Measurements from ENCODE around the gene TBC1D24.

The TBC1D24 gene

GRCh38 chr16:2500430-2500917 lies 25.5 kb downstream of the TBC1D24 start:
- DNase-seq: no peak

DNA sequence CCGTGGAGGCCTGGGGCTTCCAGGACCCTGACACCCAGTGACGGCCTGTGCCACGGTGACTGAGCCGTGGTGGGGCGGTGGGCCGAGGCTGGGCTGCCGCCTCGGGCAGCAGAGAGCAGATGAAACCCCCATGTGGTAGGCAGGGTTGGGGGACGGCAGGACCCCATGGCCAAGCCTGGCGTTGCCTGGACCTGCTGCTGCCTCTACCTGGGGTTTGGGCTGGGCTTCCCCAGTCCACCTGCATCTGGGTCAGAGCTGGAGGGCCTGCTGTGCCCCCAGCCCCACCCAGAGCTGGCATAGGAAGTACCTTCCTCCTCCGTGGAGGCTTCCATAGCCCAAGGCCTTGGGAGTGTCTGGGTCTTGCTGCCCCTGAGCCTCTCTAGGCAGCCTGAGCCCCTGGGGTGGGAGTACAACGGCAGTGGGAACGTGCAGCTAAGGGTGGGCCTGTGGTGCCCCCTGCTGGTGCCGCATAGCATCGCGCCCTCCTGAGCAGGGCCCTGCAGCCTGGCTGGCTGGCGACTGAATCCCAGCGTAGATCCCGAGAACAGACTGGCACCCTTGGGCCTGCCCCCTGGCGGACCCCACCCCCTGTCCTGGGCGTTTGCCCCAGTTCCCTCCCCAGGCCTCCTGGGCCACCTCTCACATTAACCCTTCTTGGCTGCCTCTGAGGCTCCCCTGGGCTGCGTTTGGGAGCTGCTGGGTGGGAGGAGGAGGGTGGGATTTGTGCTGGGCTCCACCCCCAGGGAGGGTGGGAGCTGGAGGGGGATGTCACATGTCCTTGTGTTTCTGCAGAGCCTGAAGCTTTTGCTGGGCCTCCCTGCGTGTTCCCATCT lies 26.2 kb downstream of the TBC1D24 start:
- peak; percentile 43 for DNase-seq

DNA sequence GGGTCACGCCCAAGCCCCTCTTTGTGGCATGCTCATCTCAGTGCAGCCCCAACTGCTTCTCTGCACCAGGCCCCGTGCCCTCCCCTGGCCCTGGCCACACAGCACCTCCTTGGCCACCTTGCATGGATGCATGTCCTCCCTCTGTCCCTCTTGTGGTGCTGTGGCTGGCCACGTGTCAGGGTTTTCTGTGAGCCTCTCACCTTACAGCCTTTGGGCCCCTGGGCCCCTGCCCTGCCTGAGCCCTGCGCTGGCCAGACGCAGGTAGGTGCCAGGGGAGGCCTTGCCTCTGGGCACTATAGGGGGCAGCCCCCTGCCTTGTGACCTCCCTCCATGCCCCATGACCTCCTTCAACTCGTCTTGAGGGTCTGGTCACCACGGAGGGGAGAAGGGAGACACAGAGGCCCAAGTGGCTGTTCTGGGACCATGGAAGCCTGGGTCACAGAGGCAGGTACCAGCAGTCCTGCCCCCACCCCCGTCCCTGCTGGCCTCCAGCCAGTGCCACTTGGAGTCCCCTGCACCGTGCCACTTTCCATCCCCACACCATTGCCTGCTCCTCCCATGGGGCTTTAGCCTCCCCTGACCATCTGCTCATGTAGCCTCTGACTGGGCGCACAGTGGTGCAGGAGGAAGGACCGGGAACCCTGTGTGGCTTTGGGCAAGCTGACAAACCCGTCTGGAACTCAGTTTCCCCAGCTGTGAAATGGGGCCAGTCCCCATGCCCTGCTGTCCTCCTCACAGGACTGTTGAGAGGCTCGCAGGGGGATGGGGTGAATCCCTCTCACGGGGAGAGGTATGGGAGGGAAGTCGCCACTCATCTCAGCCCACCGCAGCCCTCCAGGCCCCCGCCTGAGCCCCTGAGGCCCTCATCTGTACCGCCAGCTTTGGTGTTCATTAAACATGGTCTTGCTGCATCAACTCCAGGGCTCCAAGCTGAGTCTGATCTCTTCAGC lies 27.3 kb downstream of the TBC1D24 start:
- DNase-seq: no peak

DNA sequence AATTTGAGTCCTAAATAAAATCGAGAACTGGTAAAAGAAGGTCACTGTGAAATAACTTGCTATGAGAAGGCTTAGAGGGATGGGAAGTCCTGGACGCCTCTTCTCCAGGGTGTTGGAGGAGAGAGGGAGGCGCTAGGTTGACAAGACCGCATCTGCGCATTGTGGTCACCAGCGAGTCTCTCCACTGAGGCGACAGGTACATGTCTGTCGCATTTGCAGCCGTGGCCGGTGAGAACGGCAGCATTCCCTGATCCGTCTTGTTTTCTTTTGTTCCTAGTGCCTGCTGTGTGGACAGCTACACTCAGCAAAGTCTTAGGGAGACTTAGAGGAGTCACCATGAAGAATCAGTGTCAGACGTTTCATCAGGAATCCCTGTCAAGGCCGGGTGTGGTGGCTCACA lies 30.8 kb downstream of the TBC1D24 start:
- no peak for DNase-seq

DNA sequence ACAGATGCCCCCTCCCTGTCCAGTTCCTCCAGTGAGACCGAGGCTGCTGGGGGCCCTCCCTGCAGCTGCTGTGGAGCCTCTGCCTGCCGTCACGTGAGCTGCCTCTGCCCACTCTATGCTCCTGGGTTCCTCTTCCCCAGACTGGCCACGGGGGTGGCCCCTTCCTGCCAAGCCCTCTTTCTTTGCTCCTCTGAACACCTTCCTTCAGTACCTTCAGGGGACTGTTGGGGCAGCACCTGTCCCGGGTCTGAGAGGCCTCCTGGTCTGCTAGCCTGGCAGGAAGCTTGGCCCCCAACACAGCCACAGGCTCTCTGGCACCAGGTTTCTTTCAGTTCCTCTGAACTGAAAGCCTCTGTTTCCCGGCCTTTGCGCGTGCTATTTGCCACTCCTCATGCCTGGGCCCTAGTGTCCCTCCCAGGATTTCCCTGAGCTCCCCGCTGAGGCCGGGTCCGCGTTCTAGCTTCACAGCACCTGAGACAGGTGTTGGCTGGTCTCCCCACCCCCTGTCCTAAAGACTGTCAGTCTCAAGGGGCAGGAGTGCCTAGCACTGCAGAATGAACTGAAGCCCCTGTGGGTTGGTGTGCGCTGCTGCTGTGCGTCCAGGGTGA lies 32.2 kb downstream of the TBC1D24 start:
- no peak for DNase-seq

GRCh38 chr16:2507665-2508064 lies 32.7 kb downstream of the TBC1D24 start:
- no peak for DNase-seq

- DNase-seq: no peak
Observed at GRCh38 chr16:2508722-2509400, 33.9 kb downstream of the TBC1D24 start.

DNA sequence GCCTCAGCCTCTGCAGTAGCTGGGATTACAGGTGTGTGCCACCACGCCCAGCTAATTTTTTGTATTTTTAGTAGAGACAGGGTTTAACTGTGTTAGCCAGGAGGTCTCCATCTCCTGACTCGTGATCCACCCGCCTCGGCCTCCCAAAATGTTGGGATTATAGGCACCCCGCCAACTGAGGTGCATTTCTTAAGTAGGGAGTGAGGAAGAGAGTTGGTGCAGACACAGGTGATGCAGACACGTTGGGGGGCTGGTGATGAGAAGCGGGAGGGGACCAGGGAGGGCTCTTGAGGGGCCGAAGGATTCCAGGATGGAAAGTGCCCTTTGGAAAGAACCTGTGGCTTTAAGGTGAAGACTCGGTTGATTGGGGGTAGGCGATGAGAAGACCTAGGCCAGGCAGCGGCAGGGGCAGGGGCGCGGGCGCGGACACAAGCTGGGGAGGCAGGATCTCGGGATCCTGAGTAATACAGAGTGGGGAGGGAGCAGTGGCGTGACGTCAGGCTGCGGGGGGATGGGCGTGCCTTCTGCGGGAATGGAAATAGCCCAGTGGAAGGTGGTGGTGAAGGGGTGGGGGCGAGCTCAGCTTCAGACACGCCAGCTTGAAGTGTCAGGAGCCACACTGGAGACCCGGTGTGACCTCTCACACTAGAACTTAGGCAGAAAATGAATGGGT lies 36.3 kb downstream of the TBC1D24 start:
- DNase-seq: no peak

GRCh38 chr16:2511996-2512734 lies 37.2 kb downstream of the TBC1D24 start:
- no peak for DNase-seq

DNA sequence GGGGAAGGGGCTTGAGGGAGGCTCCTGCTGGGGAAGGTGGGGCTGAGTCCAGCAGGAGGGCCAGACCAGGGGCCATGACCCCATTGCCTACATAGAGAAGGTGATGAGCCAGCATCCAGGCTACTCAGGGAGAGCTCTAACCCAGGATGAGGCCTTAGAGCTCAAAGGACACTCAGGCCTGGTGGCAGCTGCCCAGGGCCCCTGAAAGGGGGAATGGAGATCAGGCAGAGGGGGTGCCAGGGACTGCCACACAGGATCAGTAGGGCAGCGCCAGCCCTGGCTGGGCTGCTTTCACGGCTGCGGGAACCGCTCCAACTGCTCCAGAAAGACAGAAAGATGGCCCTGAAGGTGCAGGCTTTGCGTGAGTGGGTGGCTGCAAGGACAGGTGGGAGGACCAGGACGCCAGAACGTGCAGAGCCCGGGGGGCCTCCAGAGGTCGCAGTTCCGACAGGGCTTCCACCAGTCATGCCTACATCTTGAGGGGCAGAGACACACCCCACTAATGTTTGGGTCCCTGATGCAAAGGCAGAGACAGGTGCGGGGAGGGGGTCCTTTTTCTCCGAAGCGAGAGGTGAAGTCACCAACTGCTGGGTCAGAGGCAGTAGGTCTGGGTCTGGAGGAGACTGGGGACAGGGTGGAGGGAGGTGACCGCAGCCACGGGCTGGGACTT lies 37.9 kb downstream of the TBC1D24 start:
- no peak for DNase-seq

- peak; percentile 92 for DNase-seq
Observed at GRCh38 chr16:2513405-2514332, 38.7 kb downstream of the TBC1D24 start, which contains the start of gene ATP6V0C. TSS of gene ATP6V0C (plus strand) at chr16:2513952. CDS start at chr16:2514104, 152 bp downstream.

DNA sequence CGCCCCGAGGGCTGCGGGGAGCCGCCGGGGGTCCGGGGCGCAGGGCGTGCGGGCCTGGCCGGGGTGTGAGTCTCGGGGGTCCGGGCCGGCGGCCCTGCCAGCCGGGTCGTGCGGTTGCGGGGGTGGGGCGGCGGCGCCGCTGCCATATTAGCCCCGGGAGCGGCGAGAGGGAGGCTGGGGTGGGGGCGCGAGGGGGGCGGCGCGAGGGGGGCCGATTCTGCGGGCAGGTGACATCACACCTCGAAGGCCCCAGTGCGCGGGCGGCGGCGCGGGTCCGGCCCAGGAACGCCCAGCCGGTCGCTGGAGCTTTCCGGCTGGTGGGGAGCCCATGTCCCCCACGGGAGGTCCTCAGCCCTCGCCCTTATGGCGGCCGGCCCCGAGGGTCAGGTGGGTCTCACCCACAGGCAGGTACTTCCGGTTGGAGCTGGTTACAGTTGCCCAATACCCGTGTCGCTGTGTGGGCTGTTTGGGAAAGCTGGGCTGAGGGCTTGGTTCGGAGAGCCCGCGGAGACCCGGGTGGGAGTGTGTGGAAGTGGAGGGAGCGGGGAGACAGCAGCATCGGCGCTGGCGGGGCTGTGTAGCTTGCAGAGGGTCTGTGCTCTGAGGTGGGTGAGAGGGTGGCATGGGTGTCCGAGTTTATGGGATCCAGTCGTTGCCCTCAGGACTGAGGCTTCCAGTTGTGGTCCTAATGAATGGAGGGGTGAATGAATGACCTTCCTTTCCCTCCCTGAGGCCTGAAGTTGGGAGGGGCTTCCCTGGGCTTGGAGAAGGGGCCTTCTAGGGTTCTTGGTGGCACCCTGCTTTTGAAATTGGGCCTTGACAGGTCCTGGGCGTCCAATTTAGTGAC lies 39.6 kb downstream of the TBC1D24 start:
- DNase-seq: no peak

GRCh38 chr16:2515180-2515851 lies 40.4 kb downstream of the TBC1D24 start:
- no peak for DNase-seq

DNA sequence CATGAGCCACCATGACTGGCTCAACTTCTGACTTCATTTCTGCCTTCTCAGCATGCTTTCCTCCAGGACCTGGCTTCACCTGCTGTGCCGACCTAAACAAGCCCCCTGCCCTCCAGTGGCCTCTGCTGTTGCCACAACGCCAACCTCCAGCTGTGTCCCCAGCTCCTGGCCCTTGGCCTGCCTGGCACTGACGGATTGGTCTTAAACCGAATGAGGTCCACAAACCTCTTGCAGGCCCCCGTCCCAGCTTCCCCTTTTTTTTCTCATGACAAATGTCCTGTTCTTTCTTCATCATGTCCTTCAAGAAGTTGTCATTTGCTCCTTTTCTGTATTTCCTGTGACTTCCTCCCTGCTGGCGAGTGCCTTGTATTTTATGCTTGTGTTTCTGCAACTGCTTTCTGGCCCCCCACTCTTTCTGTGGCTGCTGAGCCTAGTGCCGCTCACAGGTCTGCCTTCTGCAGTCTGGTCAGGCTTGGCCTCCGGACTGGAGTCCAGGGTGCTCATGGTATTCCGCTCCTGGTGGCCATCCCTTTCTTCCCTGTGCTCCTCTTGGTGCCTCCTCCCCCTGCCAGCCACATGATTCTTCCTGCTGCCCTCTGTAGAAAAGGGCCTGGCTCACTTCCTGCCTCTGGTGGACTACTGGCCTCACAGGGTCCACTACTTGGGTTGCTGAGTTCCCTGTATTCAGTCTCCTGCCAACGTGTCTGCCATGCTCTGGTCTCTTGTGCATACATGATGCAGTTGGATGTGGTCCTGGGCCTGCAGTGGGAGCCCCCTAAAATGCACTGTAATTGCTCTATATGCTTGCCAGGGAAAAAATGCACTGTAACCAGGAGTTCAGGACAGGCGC lies 41.7 kb downstream of the TBC1D24 start:
- DNase-seq: no peak

DNA sequence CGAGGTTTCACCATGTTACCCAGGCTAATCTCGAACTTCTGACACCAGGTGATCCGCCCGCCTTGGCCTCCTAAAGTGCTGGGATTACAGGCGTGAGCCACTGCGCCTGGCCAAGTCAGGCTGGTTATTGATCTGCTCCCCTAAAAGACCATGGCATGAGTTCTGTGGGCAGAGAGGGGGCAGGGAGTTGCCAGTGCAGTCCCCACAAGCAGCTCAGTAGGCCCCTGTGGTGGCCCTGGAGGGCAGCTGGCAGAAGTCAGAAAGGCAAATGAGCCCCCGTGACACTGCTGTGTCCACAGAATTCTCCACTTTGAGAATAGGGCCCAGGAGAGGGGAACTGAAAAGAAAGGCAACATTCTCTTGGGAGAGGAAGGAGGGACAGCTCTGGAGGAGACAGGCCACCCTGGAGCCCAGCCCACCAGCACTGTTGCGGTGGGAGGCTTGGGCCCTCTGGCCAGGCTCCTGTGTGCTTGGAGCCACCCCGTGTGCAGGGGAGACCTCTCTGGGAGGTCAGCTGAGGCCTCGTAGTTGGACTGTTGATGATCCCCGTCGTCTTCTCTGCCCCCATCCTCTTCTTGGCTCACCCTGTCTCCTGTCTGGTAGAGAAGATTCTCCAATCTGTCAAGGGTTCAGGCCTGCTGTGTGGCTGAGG lies 43.2 kb downstream of the TBC1D24 start:
- no peak for DNase-seq

All from NCI-H2029 (cell line).